ENCODE measurements around the gene PAF1.

PAF1 gene

DNA sequence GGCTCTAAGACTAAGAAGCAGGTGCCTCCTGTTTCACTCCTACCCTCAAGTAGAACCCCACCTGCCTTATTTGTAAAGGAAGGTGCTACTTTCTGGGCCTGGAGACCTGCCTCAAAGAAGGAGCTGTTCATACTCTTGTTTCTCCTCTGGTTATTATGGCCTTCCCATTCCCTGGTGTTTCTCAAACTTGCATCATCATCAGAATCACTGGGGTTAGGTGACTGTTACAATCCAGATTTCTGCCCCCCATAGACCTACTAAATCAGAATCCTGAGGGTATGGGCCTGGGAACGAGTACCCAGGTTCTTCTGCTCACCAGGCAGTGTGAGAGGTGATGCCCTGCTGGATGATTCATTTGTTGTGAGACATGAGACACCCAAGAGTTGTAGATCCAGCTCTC, 30.3 kb downstream of the PAF1 start:
- H3K27me3 ChIP-seq (ENCODE audit: control insufficient read depth, insufficient read depth, low read length) = no peaks in the 10 kb centered on the region
- H3K4me3 ChIP-seq (ENCODE audit: low read depth, low read length) = no peak overlapping the region
- H3K4me1 ChIP-seq (ENCODE audit: control insufficient read depth, insufficient read depth, low read length) = no peaks in the 10 kb centered on the region
- H3K27ac ChIP-seq (ENCODE audit: low read depth, low read length) = no peak overlapping the region
- H3K9ac ChIP-seq (ENCODE audit: low read length) = no peak overlapping the region
- no peaks in the 10 kb centered on the region for H3K9me3 ChIP-seq (ENCODE audit: control insufficient read depth, insufficient read depth, low read depth, low read length)
- peaks cover 85% of the 10 kb centered on the region for H3K36me3 ChIP-seq (ENCODE audit: control insufficient read depth, insufficient read depth, low read length)

DNA sequence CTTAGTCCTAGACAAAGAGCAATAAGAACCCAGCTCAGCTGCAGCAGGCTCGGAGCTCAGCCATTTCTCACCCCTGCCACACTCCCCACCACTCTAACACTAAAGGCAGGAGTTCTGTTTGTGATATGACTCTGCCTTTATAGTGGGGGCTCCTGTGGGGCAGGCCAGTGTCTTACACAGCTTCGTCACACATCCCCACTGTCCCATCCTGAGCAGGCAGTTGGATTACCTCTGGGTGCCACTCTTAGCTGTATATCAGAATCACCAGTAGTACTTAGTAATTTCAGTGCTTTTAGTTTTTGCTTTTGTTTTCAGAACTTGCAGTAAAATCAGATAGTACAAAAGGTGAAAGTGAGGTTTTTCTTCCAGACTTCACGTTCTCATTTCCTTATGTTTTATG, 31.9 kb downstream of the PAF1 start:
- Histone ChIP-seq H3K27me3 (ENCODE audit: control insufficient read depth, insufficient read depth, low read length) (no peaks in the 10 kb centered on the region), H3K4me3 (ENCODE audit: low read depth, low read length) (no peak overlapping the region), H3K4me1 (ENCODE audit: control insufficient read depth, insufficient read depth, low read length) (no peaks in the 10 kb centered on the region), H3K36me3 (ENCODE audit: control insufficient read depth, insufficient read depth, low read length) (peaks cover 89% of the 10 kb centered on the region), H3K9me3 (ENCODE audit: control insufficient read depth, insufficient read depth, low read depth, low read length) (no peaks in the 10 kb centered on the region), H3K27ac (ENCODE audit: low read depth, low read length) (no peak overlapping the region), H3K9ac (ENCODE audit: low read length) (no peak overlapping the region)

DNA sequence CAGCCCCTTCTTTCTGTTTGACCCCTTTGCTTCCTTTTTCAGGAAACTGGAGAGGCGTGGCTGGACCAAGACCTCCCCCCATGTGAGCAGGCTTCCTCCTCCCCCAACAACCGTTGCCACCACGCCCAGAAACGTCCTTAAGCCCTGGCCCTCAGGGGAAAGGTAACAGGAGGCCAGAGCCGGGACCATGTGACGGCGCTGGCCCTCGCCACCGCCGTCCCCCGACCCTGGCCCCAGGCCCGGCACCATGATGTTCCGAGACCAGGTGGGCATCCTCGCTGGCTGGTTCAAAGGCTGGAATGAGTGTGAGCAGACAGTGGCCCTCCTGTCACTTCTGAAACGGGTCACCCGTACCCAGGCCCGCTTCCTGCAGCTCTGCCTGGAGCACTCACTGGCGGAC, 34.3 kb downstream of the PAF1 start:
- Histone ChIP-seq H3K27me3 (ENCODE audit: control insufficient read depth, insufficient read depth, low read length) (no peaks in the 10 kb centered on the region), H3K9ac (ENCODE audit: low read length) (no peak overlapping the region), H3K36me3 (ENCODE audit: control insufficient read depth, insufficient read depth, low read length) (peaks cover 84% of the 10 kb centered on the region), H3K4me3 (ENCODE audit: low read depth, low read length) (no peak overlapping the region), H3K4me1 (ENCODE audit: control insufficient read depth, insufficient read depth, low read length) (no peaks in the 10 kb centered on the region), H3K27ac (ENCODE audit: low read depth, low read length) (no peak overlapping the region), H3K9me3 (ENCODE audit: control insufficient read depth, insufficient read depth, low read depth, low read length) (no peaks in the 10 kb centered on the region)

DNA sequence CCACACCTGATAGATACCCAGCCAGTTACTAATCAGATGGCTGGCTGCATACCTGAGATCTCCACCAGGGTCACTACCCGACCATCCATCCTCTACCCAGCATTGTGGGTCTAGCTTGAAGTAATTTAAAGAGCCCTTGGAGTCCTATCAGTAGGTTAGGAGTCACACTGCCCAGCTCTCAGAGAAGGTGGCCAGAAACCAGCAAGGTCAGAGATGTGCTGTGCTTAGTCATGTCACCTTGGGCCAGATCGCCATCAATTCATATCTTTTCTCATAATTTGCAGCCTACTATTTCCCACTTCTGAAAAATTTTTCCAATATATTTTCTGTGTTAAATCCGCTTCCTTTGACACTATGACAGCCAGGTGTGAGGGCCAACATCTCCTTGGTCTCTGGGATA, 34.8 kb downstream of the PAF1 start:
- Histone ChIP-seq H3K9ac (ENCODE audit: low read length) (no peak overlapping the region), H3K9me3 (ENCODE audit: control insufficient read depth, insufficient read depth, low read depth, low read length) (no peaks in the 10 kb centered on the region), H3K27me3 (ENCODE audit: control insufficient read depth, insufficient read depth, low read length) (no peaks in the 10 kb centered on the region), H3K36me3 (ENCODE audit: control insufficient read depth, insufficient read depth, low read length) (peaks cover 90% of the 10 kb centered on the region), H3K4me1 (ENCODE audit: control insufficient read depth, insufficient read depth, low read length) (no peaks in the 10 kb centered on the region), H3K27ac (ENCODE audit: low read depth, low read length) (no peak overlapping the region), H3K4me3 (ENCODE audit: low read depth, low read length) (no peak overlapping the region)

GRCh38 chr19:39355253-39355652, 35.7 kb downstream of the PAF1 start:
- H3K27ac ChIP-seq (ENCODE audit: low read depth, low read length) = no peak overlapping the region
- no peaks in the 10 kb centered on the region for H3K27me3 ChIP-seq (ENCODE audit: control insufficient read depth, insufficient read depth, low read length)
- H3K4me3 ChIP-seq (ENCODE audit: low read depth, low read length) = no peak overlapping the region
- H3K9me3 ChIP-seq (ENCODE audit: control insufficient read depth, insufficient read depth, low read depth, low read length) = no peaks in the 10 kb centered on the region
- peaks cover 85% of the 10 kb centered on the region for H3K36me3 ChIP-seq (ENCODE audit: control insufficient read depth, insufficient read depth, low read length)
- no peaks in the 10 kb centered on the region for H3K4me1 ChIP-seq (ENCODE audit: control insufficient read depth, insufficient read depth, low read length)
- H3K9ac ChIP-seq (ENCODE audit: low read length) = no peak overlapping the region

DNA sequence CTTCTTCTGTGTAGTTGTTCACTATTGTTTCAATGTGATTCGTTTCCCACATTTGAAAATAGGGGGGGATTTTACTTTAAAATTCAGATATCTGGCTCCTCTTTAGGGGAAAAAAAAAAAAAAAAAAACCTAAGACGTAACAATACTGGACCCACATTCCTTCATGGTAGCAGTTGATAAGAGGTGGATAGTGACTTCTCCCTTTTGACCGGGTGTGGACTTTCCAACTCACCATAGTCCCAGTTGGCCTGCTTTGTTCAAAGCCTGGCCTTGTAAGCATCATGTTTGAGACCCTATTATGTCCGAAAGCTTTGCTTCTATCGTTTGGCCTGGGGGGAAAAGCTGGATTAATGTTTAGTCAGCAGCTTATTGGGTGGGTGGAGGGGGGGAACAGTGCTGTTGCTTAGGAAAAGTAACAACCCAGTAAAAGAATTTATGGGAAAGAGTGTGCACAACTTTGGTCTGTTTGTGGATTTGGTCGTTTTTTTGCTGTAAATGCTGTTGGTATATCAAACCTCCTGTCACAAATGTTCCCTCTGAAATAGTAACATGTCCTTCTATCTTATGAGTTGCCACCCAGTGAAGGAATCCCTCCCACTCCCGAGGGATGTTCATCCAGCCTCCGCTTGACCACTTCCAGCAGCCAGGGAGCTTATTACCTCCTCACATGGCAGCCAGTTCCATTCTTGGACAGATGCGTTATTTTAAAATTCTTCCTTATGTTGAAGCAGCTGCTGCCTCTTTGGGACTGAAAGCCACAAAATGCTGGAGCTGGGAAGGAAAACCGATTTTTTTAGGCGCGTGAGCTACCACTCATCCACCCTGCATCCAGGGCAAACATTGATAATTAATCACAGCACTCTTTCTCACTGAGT, 38.3 kb downstream of the PAF1 start:
- Histone ChIP-seq H3K36me3 (ENCODE audit: control insufficient read depth, insufficient read depth, low read length) (peaks cover 87% of the 10 kb centered on the region), H3K27me3 (ENCODE audit: control insufficient read depth, insufficient read depth, low read length) (no peaks in the 10 kb centered on the region), H3K4me1 (ENCODE audit: control insufficient read depth, insufficient read depth, low read length) (no peaks in the 10 kb centered on the region), H3K4me3 (ENCODE audit: low read depth, low read length) (no peak overlapping the region), H3K27ac (ENCODE audit: low read depth, low read length) (no peak overlapping the region), H3K9me3 (ENCODE audit: control insufficient read depth, insufficient read depth, low read depth, low read length) (no peaks in the 10 kb centered on the region), H3K9ac (ENCODE audit: low read length) (no peak overlapping the region)

GRCh38 chr19:39351537-39352064, 39.3 kb downstream of the PAF1 start:
- Histone ChIP-seq H3K36me3 (ENCODE audit: control insufficient read depth, insufficient read depth, low read length) (peaks cover 78% of the 10 kb centered on the region), H3K27ac (ENCODE audit: low read depth, low read length) (no peak overlapping the region), H3K4me1 (ENCODE audit: control insufficient read depth, insufficient read depth, low read length) (no peaks in the 10 kb centered on the region), H3K9ac (ENCODE audit: low read length) (no peak overlapping the region), H3K4me3 (ENCODE audit: low read depth, low read length) (no peak overlapping the region), H3K27me3 (ENCODE audit: control insufficient read depth, insufficient read depth, low read length) (no peaks in the 10 kb centered on the region), H3K9me3 (ENCODE audit: control insufficient read depth, insufficient read depth, low read depth, low read length) (no peaks in the 10 kb centered on the region)

GRCh38 chr19:39350156-39350555, 40.8 kb downstream of the PAF1 start:
- Histone ChIP-seq H3K27me3 (ENCODE audit: control insufficient read depth, insufficient read depth, low read length) (no peaks in the 10 kb centered on the region), H3K4me3 (ENCODE audit: low read depth, low read length) (no peak overlapping the region), H3K4me1 (ENCODE audit: control insufficient read depth, insufficient read depth, low read length) (peaks cover 4% of the 10 kb centered on the region; the same call in 1 of the 2 replicates), H3K9ac (ENCODE audit: low read length) (no peak overlapping the region), H3K36me3 (ENCODE audit: control insufficient read depth, insufficient read depth, low read length) (peaks cover 74% of the 10 kb centered on the region), H3K27ac (ENCODE audit: low read depth, low read length) (no peak overlapping the region), H3K9me3 (ENCODE audit: control insufficient read depth, insufficient read depth, low read depth, low read length) (no peaks in the 10 kb centered on the region)

DNA sequence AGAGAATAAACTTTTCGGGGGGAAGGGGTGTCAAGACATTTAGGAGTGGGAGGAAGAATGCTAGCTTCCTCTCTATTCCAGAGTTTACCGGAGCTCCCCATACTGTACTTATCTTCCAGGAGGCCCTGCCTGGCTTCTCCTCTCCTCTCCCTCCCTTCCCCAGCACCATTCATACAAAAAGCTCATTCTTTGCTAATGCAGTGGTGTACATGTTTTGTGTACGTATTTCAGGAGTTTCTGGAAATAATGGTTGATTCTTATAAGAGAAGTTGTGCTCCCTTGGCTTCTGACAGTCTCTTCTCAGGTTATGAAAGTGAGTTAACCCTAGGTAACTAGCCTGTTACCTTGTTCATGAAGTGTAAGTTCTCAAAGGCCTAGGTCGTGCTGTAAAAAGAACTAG, 41.6 kb downstream of the PAF1 start:
- H3K9ac ChIP-seq (ENCODE audit: low read length) = no peak overlapping the region
- peaks cover 4% of the 10 kb centered on the region; the same call in 1 of the 2 replicates for H3K4me1 ChIP-seq (ENCODE audit: control insufficient read depth, insufficient read depth, low read length)
- H3K36me3 ChIP-seq (ENCODE audit: control insufficient read depth, insufficient read depth, low read length) = peaks cover 68% of the 10 kb centered on the region
- no peaks in the 10 kb centered on the region for H3K9me3 ChIP-seq (ENCODE audit: control insufficient read depth, insufficient read depth, low read depth, low read length)
- H3K27ac ChIP-seq (ENCODE audit: low read depth, low read length) = no peak overlapping the region
- no peaks in the 10 kb centered on the region for H3K27me3 ChIP-seq (ENCODE audit: control insufficient read depth, insufficient read depth, low read length)
- H3K4me3 ChIP-seq (ENCODE audit: low read depth, low read length) = no peak overlapping the region

GRCh38 chr19:39347332-39348164, 43.4 kb downstream of the PAF1 start:
- no peaks in the 10 kb centered on the region; the same call in 1 of the 2 replicates for H3K27me3 ChIP-seq (ENCODE audit: control insufficient read depth, insufficient read depth, low read length)
- peaks cover 8% of the 10 kb centered on the region; the same call in 1 of the 2 replicates for H3K4me1 ChIP-seq (ENCODE audit: control insufficient read depth, insufficient read depth, low read length)
- H3K9me3 ChIP-seq (ENCODE audit: control insufficient read depth, insufficient read depth, low read depth, low read length) = no peaks in the 10 kb centered on the region
- H3K27ac ChIP-seq (ENCODE audit: low read depth, low read length) = no peak overlapping the region
- peaks cover 56% of the 10 kb centered on the region for H3K36me3 ChIP-seq (ENCODE audit: control insufficient read depth, insufficient read depth, low read length)
- H3K4me3 ChIP-seq (ENCODE audit: low read depth, low read length) = no peak overlapping the region
- no peak overlapping the region for H3K9ac ChIP-seq (ENCODE audit: low read length)

GRCh38 chr19:39345956-39346355, 45.0 kb downstream of the PAF1 start:
- H3K27ac ChIP-seq (ENCODE audit: low read depth, low read length) = no peak overlapping the region
- H3K9ac ChIP-seq (ENCODE audit: low read length) = no peak overlapping the region
- H3K9me3 ChIP-seq (ENCODE audit: control insufficient read depth, insufficient read depth, low read depth, low read length) = no peaks in the 10 kb centered on the region
- peaks cover 9% of the 10 kb centered on the region for H3K4me1 ChIP-seq (ENCODE audit: control insufficient read depth, insufficient read depth, low read length)
- H3K36me3 ChIP-seq (ENCODE audit: control insufficient read depth, insufficient read depth, low read length) = peaks cover 41% of the 10 kb centered on the region
- H3K4me3 ChIP-seq (ENCODE audit: low read depth, low read length) = no peak overlapping the region
- no peaks in the 10 kb centered on the region; the same call in 1 of the 2 replicates for H3K27me3 ChIP-seq (ENCODE audit: control insufficient read depth, insufficient read depth, low read length)

All from HUES6 (cell line).